Activated CD4-positive, alpha-beta T cell treated with anti-CD3 and anti-CD28 coated beads for 24 hours (primary cell): ENCODE results near the gene GFAP.

Experiments
- DNase-seq, 2 donors: peaks; one replicate each; pipeline ENCODE4 v3.0.0-alpha.2; 2020; ENCODE audit warnings: low read depth in 2 of 2

GFAP gene

GRCh38 chr17:44931376-44931775 is 16.1 kb upstream of the GFAP start:
- DNase-seq, result no peak

GRCh38 chr17:44930667-44931066 is 15.4 kb upstream of the GFAP start:
- no peak for DNase-seq

- DNase-seq, result no peak
Observed at GRCh38 chr17:44928950-44929720, 13.8 kb upstream of the GFAP start.

- DNase-seq, result no peak
Observed at GRCh38 chr17:44928136-44928535, 12.8 kb upstream of the GFAP start.

GRCh38 chr17:44927696-44928095 is 12.4 kb upstream of the GFAP start:
- no peak for DNase-seq

GRCh38 chr17:44926821-44927525 is 11.7 kb upstream of the GFAP start:
- no peak for DNase-seq

GRCh38 chr17:44925731-44926697 is 10.7 kb upstream of the GFAP start:
- no peak for DNase-seq

DNA sequence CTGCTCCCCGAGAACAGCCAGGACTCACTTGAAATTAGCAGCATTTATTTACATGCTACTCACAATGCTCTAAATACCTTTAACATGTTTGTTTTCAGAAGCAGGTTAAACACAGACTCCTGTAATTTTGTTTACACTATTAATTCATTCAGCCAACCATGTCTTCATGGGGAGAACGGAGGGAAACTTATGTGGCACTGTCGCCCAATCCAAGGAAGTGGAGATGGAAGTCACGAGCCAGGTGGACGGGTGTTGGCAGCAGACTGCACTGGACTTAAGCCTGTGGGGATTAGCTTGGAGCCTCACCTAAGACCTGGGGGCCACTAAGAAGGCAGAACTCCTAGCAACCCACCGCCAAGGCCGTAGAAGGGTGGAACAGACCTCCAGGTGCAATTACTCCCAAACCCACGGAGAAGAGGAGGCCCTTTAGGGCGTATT is 8.8 kb upstream of the GFAP start:
- DNase-seq, result no peak

DNA sequence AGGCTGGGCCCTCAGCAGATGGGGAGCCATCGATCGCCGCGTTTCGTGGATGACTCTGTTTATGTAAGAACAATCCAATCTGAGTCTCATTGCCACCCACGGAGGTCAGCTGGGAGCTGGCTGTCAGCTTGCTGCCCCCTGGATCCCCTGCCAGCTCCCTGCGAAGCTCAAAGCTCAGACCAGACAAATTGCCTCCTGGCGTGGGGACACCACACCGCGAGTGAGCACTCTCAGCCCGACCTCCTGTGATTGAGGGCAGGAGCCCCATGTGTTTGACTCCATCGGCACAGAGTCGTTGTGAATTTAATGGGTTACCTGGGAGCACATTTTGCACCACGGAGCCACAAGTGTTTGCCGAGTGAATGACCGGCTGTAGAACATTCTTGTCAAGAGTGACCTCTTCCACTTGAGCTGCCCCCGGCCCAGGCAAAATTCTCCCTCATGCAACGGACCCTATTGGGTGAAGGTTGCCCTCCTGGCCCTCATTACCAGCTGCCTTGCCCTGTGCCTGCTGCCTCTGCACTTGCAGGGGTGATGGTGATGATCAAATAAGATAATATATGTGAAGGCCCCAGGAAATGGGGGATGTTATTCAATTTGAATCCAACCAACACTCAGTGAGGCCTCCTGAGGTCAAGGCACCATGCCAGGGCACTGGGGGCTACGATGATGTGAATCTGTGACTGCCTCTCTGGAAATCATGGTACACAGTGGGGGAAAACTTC is 7.6 kb upstream of the GFAP start:
- no peak for DNase-seq

- no peak for DNase-seq
Observed at GRCh38 chr17:44922136-44922535, 6.8 kb upstream of the GFAP start.

- DNase-seq, result no peak
Observed at GRCh38 chr17:44921122-44921882, 6.0 kb upstream of the GFAP start.

DNA sequence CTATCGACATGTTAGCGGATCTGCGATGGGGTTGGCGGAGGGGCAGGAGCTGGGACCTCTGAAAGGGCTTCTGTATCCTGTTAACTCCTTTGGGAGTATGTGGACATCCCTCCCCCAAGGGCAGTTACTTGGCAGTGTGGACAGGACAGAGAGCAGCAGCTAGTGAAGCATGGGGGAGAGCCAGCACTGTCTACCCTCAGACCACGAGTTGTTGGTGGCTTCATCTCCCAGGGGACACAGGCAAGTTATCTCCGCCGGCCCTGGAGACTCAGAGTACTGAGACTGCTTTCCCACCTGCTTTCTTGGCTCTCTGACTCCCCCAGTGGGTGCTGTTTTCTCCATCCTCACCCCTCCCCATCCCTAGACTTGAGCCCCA is 5.3 kb upstream of the GFAP start:
- no peak for DNase-seq

DNA sequence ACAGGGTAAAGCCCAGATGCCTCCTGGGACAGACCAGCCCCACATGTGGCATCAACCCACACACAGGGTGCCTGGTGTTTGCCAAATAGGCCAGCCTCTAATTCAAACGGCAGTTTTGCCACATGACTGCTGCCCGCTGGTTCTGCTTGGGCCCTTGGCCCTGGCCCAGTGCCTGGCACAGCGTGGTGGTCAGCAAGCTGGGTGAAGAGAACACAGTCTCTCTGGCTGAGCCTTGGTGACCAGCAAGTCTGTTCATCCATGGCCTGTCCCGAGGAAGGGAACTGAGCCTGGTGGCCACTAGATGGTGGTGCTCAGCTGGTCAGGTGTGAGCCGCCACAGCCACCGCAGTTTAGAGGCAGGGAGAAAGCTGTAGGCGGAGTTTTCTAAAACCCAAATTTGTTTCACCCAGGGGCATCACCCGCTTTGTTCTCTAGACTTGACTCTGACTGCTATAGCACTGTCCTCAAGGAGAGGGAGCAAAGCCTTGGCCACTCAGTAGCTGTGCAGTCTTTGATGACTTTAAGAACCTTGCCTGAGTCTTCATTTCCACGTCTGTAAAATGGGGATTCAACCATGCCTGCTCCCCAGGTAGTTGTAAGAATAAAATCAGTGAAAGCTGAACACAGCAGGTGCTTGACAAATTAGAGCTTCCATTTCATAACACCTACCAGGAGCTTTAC is 4.7 kb upstream of the GFAP start:
- DNase-seq, result peak; percentile 30 to 35

DNA sequence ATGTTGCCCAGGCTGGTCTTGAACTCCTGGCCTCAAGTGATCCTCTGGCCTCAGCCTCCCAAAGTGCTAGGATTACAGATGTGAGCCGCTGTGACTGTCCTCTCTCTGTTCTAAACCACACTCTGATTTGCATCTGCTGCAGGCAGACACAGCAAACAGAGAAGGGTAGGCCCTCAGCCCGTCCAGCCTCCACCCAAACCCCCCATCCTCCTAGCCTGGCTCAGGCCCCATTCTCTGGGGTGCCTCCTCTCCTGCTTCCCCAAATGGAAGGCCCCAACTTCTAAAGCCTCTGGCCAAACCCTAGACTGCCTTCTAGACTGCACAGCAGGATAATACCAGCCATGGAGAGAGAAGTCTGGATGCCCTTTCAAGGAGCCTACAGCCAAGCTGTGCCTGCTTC is 4.1 kb upstream of the GFAP start:
- no peak for DNase-seq

DNA sequence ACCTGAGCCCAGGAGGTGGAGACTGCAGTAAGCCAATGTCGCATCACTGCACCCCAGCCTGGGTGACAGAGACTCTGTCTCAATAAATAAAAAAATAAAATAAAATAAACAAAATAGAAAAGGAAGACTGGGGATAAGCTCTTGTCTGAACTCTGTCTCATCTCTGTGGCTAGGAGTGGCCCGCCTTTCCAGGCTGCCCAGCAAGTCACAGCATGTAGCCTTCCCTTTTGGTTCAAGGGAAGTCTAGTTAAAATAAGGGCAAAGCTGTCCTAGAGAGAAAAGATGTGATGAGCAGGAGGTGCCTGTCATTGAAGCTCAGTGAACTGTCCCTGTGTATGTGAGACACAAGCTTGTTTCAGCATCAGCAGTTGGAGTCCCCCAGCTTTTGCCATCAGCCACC is 2.7 kb upstream of the GFAP start:
- DNase-seq, result no peak

GRCh38 chr17:44917456-44917855 is 2.2 kb upstream of the GFAP start:
- DNase-seq, result no peak

DNA sequence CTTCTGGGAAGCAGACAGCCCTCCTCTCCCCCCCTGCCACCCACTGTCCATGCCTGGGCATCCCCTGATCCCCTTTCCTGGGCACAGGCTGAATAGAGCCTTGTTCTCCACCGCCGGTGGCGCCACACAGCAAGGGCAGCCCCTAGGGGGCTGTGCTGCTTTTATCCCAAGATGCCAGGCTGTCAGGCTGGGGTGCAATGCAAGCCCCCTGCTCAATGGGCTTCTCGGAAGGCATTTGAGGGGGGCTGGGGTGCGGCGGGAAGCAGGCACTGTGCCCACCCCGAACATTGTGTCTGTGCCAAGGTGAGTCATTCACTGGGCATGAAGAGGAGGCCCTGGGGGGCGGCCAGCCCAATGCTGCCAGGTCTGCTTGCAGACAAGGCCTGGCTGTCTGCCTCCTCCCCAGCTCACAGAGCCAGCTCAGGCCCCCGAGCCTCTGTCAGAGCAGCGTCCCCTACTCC is 1.5 kb upstream of the GFAP start:
- no peak for DNase-seq

DNA sequence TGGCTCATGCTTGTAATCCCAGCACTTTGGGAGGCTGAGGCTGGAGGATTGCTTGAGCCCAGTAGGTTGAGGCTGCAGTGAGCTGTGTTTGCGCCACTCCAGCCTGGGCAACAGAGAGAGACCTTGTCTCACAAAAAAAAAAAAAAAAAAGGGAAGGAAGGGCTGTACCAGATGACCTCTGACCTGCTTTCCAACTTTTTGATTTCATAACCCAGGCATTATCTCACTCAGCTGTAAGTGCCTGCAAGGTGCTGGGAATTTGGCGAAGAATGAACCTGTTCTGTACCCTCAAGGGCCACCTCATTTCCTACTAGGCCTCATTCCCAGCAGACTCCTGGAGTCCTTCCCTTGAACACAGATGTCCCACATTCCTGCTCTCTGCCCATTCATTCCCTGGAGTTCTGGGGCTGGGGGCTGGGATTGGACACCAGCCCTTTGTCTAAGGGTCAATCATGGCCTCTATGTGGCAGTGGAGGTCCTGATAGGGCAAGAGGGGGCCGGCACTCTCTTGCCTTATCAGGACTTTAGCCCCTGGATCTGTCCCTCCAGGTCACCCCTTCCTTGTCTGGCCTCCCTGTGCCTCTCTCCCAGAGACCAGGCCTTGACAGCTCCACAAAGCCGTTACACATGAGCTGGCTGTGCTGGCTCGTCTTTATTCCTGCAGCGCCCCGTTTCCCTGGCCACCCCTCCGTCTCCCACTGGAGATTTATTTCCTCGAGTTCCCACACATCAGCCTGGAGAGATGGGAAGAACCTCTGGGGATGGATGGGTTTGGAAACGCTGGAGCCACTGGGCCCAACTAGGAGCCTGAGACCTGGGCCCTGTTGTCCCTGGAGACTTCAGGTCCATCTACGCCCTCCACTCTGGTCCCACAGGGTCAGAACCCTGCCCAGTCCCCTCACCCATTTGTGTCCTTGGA is 821 bp upstream of the GFAP start:
- no peak for DNase-seq

DNA sequence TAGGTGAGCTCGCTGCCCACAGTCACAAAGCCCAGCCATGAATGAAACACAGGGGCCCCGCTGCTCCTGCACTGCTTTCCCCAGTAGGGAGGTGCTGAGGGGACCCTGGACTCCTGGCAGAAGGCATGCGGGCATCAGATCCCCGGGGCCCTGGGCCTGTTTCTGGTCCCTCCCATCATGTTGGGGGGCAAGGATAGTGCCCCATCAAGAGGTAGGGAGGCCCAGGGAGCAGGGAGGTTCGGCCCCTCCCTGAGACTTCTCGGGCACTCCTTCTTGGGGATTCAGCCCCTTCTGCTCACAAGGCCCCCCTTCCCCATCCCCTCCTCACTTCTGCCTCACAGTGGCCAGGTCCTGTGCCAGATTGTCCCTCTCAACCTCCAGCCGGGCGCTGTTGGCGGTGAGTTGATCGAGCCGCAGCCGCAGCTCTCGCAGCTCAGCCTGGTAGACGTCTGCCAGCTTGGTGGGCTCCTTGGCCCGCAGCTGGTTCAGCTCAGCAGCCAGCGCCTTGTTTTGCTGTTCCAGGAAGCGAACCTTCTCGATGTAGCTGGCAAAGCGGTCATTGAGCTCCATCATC is 515 bp downstream of the GFAP start:
- no peak for DNase-seq
